HUES6 (cell line): ENCODE data around the gene CRISP3.
"Not testable (repeated sequence)": the region's sequence is repeated elsewhere in the genome, so short reads cannot be mapped to it uniquely, and the experiment has no call there.

ENCODE experiments used
- H3K27ac ChIP-seq: 2 replicates; pipeline ENCODE4 v1.7.0; 2013; ENCODE audit warnings: low read depth, mild to moderate bottlenecking, low read length, inconsistent platforms
- H3K27me3 ChIP-seq: 2 replicates; pipeline ENCODE4 v1.6.1; 2013; ENCODE audit warnings: low read length; ENCODE audit not compliant: control insufficient read depth, insufficient read depth
- H3K36me3 ChIP-seq: 2 replicates; pipeline ENCODE4 v1.6.1; 2013; ENCODE audit warnings: low read length; ENCODE audit not compliant: control insufficient read depth, insufficient read depth
- H3K4me1 ChIP-seq: 2 replicates; pipeline ENCODE4 v1.6.1; 2013; ENCODE audit warnings: low read length; ENCODE audit not compliant: control insufficient read depth, insufficient read depth
- H3K4me3 ChIP-seq: 2 replicates; pipeline ENCODE4 v1.5.1; 2013; ENCODE audit warnings: low read depth, low read length
- H3K9ac ChIP-seq: one replicate; pipeline ENCODE4 v1.6.1; 2013; ENCODE audit warnings: mild to moderate bottlenecking, low read length
- H3K9me3 ChIP-seq: 2 replicates; pipeline ENCODE4 v1.6.1; 2013; ENCODE audit warnings: low read depth, low read length; ENCODE audit not compliant: control insufficient read depth, insufficient read depth

Gene CRISP3

GRCh38 chr6:49743429-49743828, 759 bp downstream of the CRISP3 start:
- Histone ChIP-seq H3K4me1 (no peaks in the 10 kb centered on the region), H3K27ac (no peak overlapping the region), H3K36me3 (no peaks in the 10 kb centered on the region), H3K4me3 (no peak overlapping the region), H3K9ac (no peak overlapping the region), H3K27me3 (no peaks in the 10 kb centered on the region), H3K9me3 (no peaks in the 10 kb centered on the region)

- Histone ChIP-seq H3K27me3 (no peaks in the 10 kb centered on the region), H3K36me3 (no peaks in the 10 kb centered on the region), H3K4me3 (no peak overlapping the region), H3K9ac (no peak overlapping the region), H3K4me1 (no peaks in the 10 kb centered on the region), H3K9me3 (no peaks in the 10 kb centered on the region), H3K27ac (no peak overlapping the region)
These were observed 4.8 kb downstream of the CRISP3 start for GRCh38 chr6:49739423-49739822.

- H3K9ac ChIP-seq, result no peak overlapping the region
- H3K4me1 ChIP-seq, result no peaks in the 10 kb centered on the region
- no peak overlapping the region for H3K27ac ChIP-seq
- no peaks in the 10 kb centered on the region for H3K27me3 ChIP-seq
- no peaks in the 10 kb centered on the region for H3K36me3 ChIP-seq
- no peaks in the 10 kb centered on the region for H3K9me3 ChIP-seq
- H3K4me3 ChIP-seq, result no peak overlapping the region
These were observed 8.1 kb downstream of the CRISP3 start for GRCh38 chr6:49736017-49736508.

- Histone ChIP-seq H3K4me1 (no peaks in the 10 kb centered on the region), H3K27ac (no peak overlapping the region), H3K4me3 (no peak overlapping the region), H3K27me3 (no peaks in the 10 kb centered on the region), H3K9ac (no peak overlapping the region), H3K9me3 (no peaks in the 10 kb centered on the region), H3K36me3 (no peaks in the 10 kb centered on the region)
These were observed 10.5 kb downstream of the CRISP3 start for GRCh38 chr6:49733680-49734079.

- no peak overlapping the region for H3K27ac ChIP-seq
- no peaks in the 10 kb centered on the region for H3K36me3 ChIP-seq
- H3K4me1 ChIP-seq, result no peaks in the 10 kb centered on the region
- H3K4me3 ChIP-seq, result no peak overlapping the region
- no peaks in the 10 kb centered on the region for H3K27me3 ChIP-seq
- no peak overlapping the region for H3K9ac ChIP-seq
- H3K9me3 ChIP-seq, result no peaks in the 10 kb centered on the region
These were observed 11.4 kb downstream of the CRISP3 start for GRCh38 chr6:49732781-49733180.

- Histone ChIP-seq H3K4me1 (no peaks in the 10 kb centered on the region), H3K9ac (no peak overlapping the region), H3K9me3 (no peaks in the 10 kb centered on the region), H3K27me3 (no peaks in the 10 kb centered on the region), H3K4me3 (no peak overlapping the region), H3K27ac (no peak overlapping the region), H3K36me3 (no peaks in the 10 kb centered on the region)
These were observed 13.9 kb downstream of the CRISP3 start for GRCh38 chr6:49730251-49730650.

GRCh38 chr6:49723917-49724316, 20.3 kb downstream of the CRISP3 start:
- H3K27ac ChIP-seq, H3K4me1 ChIP-seq, H3K9ac ChIP-seq, H3K27me3 ChIP-seq, H3K36me3 ChIP-seq, H3K4me3 ChIP-seq: not testable (repeated sequence)
- H3K9me3 ChIP-seq, result peaks cover 24% of the 10 kb centered on the region

GRCh38 chr6:49721297-49721696, 22.9 kb downstream of the CRISP3 start:
- no peak overlapping the region for H3K4me3 ChIP-seq
- no peaks in the 10 kb centered on the region for H3K4me1 ChIP-seq
- H3K9me3 ChIP-seq, result peaks cover 34% of the 10 kb centered on the region

GRCh38 chr6:49720372-49720771, 23.8 kb downstream of the CRISP3 start:
- H3K9ac ChIP-seq, result no peak overlapping the region
- H3K4me1 ChIP-seq, result no peaks in the 10 kb centered on the region
- no peaks in the 10 kb centered on the region for H3K27me3 ChIP-seq
- peaks cover 34% of the 10 kb centered on the region for H3K9me3 ChIP-seq
- no peaks in the 10 kb centered on the region for H3K36me3 ChIP-seq
- H3K27ac ChIP-seq, result no peak overlapping the region
- H3K4me3 ChIP-seq, result no peak overlapping the region

More at GRCh38 chr6:49721297-49721696, 22.9 kb downstream of the CRISP3 start:
- no peaks in the 10 kb centered on the region for H3K36me3 ChIP-seq
- H3K27ac ChIP-seq, result no peak overlapping the region
- no peaks in the 10 kb centered on the region for H3K27me3 ChIP-seq
- H3K9ac ChIP-seq, result no peak overlapping the region

GRCh38 chr6:49713346-49713745, 30.8 kb downstream of the CRISP3 start, which contains the start of gene CRISP2:
TSS of gene CRISP2 (minus strand) at chr6:49713543. CDS start at chr6:49709196, 4,347 bp downstream.
- H3K36me3 ChIP-seq, result no peaks in the 10 kb centered on the region
- H3K9me3 ChIP-seq, result peaks cover 6% of the 10 kb centered on the region; the same call in 1 of the 2 replicates
- no peak within 1 kb of the TSS for H3K4me3 ChIP-seq
- no peaks in the 10 kb centered on the region for H3K4me1 ChIP-seq
- H3K27ac ChIP-seq, result no peak within 1 kb of the TSS
- no peaks in the 10 kb centered on the region for H3K27me3 ChIP-seq
- H3K9ac ChIP-seq, result no peak within 1 kb of the TSS

GRCh38 chr6:49698478-49698877, 45.7 kb downstream of the CRISP3 start:
- no peaks in the 10 kb centered on the region for H3K36me3 ChIP-seq
- H3K27ac ChIP-seq, result no peak overlapping the region
- no peaks in the 10 kb centered on the region for H3K9me3 ChIP-seq
- no peaks in the 10 kb centered on the region for H3K27me3 ChIP-seq
- no peaks in the 10 kb centered on the region for H3K4me1 ChIP-seq
- H3K4me3 ChIP-seq, result no peak overlapping the region
- H3K9ac ChIP-seq, result no peak overlapping the region

GRCh38 chr6:49693512-49693911, 50.7 kb downstream of the CRISP3 start:
- no peak overlapping the region for H3K4me3 ChIP-seq
- H3K9me3 ChIP-seq, result no peaks in the 10 kb centered on the region
- no peak overlapping the region for H3K27ac ChIP-seq
- H3K27me3 ChIP-seq, result no peaks in the 10 kb centered on the region
- no peaks in the 10 kb centered on the region for H3K4me1 ChIP-seq
- H3K9ac ChIP-seq, result no peak overlapping the region
- H3K36me3 ChIP-seq, result no peaks in the 10 kb centered on the region
